GM21515 (cell line): ENCODE measurements around the gene SYCE1L.
"Not testable (repeated sequence)": the region's sequence is repeated elsewhere in the genome, so short reads cannot be mapped to it uniquely, and the experiment has no call there.

Experiments
- ATAC-seq: cut with Tn5 transposase; IDR thresholded peaks from one replicate; pipeline ENCODE4 v1.9.1; 2021; ENCODE audit not compliant: unreplicated experiment

SYCE1L gene

DNA sequence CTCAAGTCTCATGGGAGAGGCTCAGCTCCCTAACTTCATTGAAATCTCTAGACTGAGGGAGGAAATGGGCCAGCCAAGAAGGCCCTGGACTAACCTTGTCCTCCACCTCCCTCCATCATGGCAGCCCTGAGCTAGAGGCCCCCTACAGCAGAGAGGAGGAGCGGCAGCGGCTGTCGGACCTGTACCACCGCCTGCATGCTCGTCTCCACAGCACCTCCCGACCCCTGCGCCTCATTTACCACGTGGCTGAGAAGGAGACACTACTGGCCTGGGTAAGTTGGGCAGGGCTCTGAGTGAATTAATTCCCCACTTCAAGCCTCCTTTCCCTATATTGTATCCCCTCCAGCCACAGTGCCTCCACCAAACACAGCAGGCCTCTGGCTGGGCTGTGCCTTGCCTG lies 3.8 kb upstream of the SYCE1L start:
- no peak for ATAC-seq

DNA sequence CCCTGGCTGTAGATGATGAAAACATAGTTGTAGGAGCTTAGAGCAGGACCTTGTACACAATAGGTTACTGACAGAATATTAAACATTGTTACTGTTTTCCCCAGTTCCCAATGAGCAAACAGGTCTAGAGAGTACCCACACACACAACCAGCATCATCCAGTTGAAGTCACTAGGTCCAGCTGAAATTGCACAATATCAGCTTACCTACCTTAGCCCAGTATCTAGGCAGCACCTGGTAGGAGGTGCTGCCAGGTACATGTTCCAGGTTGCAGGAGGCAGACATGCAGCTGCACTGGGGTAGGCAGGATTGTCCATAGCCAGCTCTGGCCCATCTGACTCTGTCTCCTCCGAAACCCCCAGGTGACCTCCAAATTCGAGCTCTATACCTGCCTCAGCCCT lies 1.5 kb upstream of the SYCE1L start:
- no peak for ATAC-seq

DNA sequence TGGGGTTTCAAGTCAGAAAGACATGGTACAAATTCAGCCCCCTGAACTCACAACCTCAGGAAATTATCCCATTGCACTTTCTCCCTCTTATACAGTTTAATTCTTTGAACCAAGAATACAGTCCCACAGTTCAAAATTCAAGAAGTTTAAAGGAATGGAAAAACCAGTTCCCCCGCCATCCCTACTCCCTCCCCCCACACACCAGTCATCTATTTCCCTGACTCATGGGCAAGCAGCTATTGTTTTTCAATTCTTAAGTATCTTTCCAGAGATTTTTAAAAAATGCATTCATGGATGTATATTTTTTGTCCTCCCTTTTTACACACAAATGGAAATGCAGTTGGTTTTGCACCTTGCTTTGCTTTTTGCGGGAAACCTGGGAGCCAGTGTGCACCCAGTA lies 7.3 kb downstream of the SYCE1L start:
- ATAC-seq = no peak

DNA sequence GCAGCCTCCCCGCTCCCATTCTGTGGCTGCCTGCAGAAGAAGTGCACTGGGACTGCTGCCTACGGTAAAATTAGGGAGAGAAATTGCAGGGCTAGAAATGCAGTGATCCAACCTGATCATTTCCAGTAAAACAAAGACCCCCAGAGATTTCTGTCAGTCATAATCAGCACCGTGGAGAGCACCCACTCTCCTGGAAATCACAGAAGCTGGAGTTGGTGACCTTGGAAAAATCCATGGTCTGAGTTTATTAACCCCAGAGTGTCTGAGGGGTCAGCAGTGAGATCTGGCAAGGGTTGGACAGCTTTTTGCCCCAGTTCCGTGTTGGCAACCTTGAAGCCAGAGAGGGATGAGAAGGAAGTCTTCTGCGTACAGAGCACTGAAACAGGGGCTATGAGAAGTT lies 7.8 kb downstream of the SYCE1L start:
- ATAC-seq = no peak

DNA sequence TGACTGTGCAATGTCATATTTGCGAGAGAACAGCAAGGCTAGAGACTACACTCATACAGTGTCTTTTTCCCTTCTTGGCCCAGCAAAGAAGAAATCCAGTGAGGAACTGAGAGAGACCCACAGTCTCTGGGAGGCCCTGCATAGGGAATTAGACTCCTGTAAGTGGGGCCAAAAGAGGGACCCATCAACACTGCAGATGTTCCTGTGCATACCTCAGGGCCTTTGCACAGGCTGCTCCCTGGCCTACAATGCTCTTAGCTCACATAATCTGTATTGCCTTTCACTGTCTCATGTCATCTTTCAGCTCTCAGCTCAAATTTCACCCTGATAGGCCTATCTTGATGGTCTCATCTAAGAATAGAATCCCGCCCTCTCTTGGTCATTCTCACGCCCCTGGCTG lies 9.2 kb downstream of the SYCE1L start:
- no peak for ATAC-seq

DNA sequence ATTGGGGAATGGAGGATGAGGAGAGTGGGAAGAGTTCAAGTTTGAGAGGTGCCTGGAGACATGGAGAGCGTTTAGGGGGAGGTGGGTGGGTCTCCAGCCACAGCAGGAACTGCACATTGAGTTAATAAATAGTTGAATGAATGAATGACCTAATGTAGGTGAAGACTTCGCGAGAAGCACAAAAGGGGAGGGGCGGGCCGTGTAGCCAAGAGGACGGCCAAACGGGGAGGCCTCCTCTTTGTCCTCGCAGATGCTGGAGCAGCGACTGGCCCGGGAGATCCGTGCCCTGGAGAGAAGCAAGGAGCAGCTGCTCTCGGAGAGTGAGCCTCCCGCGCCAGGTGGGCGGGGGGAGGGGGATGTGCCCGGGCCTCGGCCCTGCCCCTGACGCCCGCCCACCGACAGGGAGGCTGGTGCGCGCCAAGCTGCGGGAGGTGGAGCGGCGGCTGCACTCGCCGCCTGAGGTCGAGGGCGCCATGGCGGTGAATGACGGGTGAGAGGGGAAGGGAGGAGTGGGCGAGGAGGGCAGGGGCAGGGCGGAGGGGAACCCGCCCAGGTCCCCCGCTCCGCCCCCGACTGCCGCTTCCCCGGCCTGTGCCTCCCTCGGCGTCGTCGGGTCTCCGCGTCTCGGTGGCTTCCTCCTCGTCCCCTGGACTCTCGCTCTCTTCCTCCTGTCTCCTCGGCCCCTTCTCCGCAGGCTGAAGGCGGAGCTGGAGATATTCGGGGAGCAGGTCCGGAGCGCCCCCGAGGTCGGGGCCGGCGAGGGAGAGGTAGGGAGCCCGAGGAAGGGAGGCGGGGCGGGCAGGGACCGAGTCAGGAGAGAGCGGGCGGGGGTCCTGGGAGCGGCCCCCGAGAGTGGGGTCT lies 12.9 kb downstream of the SYCE1L start:
- peak; percentile 71 for ATAC-seq

DNA sequence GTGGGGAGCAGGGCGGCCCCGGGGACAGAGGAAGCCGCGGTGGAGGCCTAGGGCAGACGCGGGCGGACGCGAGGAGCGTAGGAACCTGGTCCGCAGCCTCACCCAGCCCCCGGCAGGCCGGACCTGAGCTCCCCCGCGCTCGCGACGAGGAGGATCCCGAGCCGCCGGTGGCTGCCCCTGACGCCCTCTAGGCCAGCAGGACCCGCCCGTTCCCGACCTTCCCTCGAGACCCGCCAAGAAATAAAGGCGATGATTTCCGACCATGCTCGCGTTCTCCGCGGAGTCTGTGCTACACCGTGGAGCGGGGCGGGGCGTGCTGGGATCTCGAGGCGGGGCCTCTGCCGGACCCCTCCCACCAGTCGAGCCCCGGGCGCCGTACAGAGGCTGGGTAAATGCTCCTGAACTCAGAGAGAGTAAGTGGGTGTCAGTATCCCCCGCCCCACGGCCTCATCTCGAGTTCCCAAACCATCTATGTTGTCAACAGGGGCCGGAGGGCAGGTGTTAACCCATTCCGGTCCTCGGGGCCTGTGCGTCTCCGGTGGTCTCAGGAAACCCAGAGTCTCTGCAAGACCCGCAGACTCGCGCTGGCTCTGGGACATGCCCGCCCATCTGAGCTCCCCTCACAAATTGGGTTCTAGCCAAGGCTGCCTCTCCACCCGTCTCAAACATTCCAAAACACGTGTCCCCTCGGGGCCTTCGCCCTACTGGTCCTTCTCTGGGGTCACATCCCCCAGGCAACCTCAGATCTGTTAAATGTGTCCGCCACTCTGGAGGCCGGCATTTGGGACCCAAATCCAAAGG lies 13.7 kb downstream of the SYCE1L start:
- ATAC-seq = peak; percentile 85

DNA sequence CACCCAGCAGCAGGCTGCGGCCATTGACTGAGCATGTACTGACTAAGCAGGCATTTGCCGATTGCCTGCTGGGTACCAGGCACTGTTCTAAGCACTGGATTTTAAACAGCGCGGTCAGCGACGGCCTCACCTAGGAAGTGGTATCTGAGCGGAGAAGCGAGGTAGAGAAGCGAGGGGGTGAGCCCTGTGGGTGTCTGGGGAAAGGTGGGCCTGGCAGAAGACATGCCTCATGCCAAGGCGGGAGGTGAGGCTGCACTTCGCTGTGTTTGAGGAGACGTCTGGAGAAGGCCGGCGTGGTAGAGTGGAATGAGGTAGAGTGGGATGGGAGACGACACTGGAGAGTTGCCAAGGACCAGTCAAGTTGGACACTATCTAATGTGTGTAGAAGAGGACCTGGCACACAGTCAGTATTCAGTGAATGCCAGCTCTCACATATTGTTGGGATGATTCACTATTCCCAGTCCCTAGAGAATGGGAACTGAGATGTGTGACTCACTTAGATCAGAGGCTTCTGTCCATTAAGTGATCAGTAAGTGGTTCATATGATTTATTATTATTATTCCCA lies 14.4 kb downstream of the SYCE1L start:
- no peak for ATAC-seq

DNA sequence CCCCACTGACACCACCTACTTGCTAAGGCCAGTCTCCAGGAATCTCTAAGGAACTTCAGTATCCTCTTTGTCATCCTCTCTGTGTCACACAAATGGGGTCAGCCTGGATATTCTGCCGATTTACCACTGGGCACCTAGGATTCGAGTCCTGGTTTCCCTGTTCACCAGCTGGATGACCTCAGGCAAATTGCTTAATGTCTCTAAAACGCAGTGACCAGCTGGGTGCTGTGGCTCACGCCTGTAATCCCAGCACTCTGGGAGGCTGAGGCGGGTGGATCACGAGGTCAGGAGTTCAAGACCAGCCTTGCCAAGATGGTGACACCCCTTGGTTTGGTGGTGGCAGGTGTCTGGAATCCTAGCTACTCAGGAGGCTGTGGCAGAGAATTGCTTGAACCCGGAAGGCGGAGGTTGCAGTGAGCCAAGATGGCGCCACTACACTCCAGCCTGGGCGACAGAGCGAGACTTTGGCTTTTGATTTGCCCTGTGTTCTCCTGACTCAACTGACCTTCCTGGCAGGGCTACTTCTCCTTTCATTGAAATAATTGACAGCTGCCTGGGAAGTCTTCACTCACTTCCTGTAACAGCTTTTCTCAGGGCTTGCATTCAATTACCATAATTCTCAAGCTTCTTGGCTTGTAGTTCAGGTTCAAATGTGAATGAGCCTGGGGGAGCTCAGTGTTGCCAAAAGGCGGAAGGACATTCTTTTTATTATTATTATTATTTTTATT lies 15.4 kb downstream of the SYCE1L start:
- no peak for ATAC-seq

DNA sequence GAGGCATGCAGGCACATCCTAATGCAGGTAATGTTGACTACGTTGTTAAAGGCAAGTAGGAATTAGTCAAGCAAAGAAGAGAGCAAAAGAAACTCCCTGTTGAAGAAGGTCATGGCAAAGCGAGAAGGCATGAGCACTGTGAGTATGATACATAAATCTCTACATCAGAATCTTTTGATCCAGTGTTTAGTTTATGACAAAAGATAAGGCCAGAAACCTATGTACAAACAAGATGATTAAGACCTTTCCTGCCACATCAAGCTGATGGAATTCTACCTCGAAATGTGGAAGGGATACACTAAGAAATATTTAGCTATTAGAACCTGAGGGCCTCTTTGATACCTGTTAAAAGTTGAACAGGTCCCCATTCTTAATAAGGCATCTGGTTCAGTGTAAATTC lies 20.2 kb downstream of the SYCE1L start:
- no peak for ATAC-seq

DNA sequence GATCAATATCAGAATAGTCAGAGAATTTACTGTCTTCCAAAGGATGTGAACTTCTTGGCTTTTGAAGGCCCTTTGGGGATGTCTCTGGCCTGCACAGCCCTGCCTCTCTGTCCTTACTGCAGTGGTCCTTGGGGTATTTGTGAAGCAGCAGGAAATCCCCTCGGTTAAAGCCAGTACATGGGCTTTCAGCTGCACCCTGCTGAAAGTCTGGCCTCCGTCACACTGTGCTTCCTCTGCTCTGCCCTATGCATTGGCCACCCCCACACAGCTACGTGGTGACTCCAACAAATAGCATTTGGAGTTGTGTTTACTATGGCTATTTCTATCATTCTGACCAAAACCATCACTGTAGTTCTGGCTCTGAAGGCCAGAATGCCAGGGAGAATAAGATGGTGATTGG lies 21.2 kb downstream of the SYCE1L start:
- ATAC-seq = no peak

DNA sequence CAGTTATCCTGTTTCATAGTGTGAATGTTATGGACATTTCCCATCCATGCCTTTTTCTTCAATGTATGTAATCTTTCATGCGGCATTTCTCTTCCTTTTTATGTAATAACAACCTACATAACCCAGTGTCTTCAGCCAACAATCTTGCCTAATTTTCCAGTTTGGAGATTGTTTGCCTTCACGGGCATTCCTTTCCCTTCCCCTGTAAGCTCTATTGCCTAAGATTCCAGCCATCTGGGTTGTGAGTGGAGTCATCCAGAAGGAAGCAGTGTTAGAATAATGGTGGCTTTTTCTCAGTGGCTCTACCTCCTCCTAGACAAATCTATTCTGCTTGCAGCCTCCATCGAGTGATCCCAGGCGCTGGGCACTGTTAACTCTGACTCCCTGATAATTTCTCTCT lies 22.3 kb downstream of the SYCE1L start:
- no peak for ATAC-seq

DNA sequence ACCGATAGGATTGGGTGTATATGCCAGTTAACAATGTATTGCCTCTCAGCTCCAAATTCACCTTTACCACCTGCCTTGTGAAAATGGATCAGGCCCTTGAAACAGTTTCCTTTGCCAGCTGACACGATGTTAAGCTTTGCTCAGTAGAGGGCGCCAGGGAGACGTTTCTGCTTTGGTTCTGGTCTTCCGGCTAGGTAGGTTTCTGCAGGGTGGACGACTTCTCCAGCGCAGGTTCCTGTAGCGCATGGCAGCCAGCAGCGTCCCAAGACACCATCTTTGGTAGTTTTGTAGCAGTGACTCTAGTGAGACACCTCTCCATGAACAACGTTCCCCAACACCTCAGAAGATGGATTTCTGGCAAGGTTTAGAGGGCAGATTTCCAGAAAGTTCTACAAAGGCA lies 24.0 kb downstream of the SYCE1L start:
- ATAC-seq = no peak

DNA sequence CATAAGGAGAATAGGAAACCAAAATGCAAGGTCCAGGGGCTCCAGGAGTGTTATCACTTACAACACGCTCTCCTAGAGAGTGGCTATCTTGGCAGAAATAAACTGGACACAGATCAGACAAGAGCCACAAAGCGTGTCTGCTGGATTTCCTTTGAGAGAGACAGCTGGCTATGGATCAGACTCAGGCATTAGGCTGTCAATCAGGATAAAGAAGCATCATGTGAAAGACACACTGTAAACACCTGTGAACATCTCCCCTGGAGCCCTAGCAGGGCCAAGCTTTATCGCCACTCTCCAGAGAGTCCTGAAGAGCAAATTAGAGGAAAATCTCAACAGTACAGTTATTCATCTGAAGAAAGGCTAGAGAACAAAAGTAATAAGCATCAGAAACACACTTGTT lies 26.0 kb downstream of the SYCE1L start:
- ATAC-seq = no peak

DNA sequence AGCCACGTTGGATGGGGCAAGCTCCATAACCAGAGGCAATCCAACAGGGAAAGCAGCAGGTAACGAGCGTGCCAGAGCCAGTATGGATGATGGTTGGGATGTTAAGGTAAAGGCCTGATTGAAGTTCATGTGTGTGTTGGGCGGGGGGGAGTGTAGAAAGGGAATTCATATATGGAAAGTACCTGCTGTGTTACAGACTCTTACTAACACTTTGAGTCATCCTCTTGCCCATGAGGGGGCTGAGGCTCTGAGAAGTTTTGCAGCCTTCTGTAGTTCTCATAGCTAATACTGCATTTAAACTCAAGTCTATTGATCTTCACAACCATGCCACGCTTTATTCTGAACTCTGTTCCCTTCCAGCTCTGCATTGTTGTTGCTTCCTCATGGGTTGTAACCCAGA lies 28.5 kb downstream of the SYCE1L start:
- ATAC-seq = peak; percentile 60

DNA sequence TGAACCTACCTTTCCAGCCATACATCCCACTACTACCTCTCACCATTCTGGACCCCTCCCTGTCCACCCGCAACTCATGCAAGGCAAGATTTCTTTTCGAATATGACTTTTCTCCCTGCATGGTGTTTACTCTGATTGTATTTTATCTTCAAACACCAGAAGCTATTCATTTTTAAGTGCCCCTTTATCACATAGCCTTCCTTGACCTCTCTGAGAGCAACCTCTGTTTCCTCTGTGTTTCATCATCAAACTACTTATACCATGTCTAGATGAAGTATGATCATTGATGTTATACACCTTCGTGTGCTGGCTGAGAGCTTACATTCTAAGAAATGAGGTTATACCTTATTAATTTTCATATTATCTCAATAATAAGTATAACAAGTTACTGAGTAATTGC lies 31.8 kb downstream of the SYCE1L start:
- ATAC-seq = no peak

DNA sequence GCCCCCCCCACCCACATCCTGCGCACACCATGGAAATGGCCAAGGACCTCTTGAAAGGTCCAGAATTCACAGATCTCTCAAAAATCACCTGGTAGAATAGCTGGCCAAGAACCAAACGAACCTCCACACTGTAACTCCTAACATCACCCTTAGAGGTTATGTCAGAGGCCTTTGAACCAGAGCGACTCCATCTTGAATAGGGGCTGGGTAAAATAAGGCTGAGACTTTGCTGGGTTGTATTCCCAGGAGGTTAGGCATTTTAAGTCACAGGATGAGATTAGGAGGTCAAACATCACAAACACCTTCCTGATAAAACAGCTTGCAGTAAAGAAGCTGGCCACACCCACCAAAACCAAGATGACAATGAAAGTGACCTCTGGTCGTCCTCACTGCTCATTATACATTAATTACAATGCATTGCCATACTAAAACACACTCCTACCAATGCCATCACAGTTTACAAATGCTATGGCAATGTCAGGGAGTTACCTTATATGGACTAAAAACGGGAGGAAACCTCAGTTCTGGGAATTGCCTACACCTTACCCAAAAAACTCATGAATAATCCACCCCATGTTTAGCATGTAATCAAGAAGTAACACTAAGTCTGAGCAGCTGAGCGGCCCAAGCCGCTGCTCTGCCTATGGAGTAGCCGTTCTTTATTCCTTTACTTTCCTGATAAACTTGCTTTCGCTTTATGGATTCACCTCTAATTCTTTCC lies 34.8 kb downstream of the SYCE1L start:
- ATAC-seq = no peak

DNA sequence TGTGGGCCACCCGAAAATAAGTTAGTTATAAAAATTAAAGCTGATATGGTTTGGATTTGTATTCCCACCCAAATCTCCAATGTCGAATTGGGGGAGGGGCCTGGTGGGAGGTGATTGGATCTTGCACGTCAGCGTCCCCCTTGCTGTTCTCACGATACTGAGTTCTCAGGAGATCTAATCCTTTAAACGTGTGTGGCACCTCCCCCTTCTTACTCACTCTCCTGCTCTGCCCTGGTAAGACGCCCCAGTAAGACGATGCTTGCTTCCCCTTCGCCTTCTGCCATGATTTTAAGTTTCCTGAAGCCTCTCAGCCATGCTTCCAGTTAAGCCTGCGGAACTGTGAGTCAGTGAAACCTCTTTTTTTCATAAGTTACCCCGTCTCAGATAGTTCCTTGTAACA lies 35.4 kb downstream of the SYCE1L start:
- no peak for ATAC-seq

DNA sequence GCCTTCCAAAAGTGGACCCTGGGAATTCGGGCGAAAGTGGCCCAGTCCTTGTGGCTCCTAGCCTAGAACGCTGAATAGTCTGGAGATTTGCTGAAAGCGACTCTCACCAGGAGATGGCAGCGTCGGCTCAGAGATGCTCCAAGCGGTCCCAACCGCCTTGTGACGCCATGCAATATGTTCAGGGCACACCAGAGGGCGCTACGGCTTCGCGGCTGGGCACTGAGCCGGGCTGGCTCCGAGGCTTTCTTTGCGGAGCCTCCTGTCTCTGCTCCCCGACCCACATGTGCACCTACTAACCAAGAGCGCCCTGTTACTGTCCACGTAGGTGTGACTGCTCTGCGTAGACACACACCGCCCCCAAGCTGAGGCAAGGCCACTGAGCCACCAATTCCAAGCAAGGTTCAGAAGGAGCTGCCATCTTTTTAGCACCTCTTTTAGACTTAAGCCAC lies 36.9 kb downstream of the SYCE1L start:
- peak; percentile 98 for ATAC-seq

DNA sequence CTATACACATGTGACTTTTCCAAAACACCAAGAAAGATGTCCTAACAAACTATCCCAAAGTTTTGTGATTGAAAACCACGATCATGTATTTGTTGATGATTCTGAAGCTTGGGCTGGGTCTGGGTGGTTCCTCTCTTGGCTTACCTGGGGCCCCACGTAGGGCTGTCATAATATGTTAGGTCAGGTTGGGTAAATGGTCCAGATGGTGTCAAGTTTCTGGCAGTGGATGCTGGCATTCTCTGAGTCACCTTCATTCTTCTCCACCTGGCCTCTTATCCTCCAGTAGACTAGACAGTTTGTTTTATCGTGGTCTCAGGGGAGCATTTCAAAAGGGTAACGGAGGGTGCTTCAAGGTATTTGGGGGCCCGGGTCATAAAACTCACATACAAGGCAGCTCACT lies 39.4 kb downstream of the SYCE1L start:
- ATAC-seq = no peak

DNA sequence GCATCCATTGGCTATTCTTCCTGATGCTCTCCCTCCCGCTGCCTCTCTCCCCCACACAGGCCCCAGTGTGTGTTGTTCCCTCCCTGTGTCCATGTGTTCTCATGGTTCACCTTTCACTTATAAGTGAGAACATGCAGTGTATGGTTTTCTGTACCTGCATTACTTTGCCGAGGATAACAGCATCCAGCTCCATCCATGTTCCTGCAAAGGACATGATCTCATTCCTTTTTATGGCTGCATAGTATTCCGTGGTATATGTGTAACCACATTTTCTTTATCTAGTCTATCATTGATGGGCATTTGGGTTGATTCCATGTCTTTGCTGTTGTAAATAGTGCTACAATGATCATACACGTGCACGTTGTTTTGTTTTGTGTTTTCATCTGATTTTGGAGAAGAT lies 43.3 kb downstream of the SYCE1L start:
- ATAC-seq = not testable (repeated sequence)
